HEK293 (cell line): ENCODE results near the gene PEAK3.

Source experiments
- KLF10 ChIP-seq: fragments of 450-650 bp; IDR thresholded peaks from 2 replicates; pipeline ENCODE4 v1.5.1; 2018; ENCODE audit warnings: missing biosample characterization, mild to moderate bottlenecking, missing genetic modification characterization
- SP2 ChIP-seq: fragments of 450-650 bp; formaldehyde crosslinking; IDR thresholded peaks from 2 replicates; pipeline ENCODE4 v1.5.1; 2016; ENCODE audit warnings: missing biosample characterization, missing genetic modification characterization
- SP7 ChIP-seq: fragments of 450-650 bp; formaldehyde crosslinking; IDR thresholded peaks from 2 replicates; pipeline ENCODE4 v1.5.1; 2016; ENCODE audit warnings: missing biosample characterization, missing genetic modification characterization
- YY2 ChIP-seq: fragments of 450-650 bp; formaldehyde crosslinking; IDR thresholded peaks from 2 replicates; pipeline ENCODE4 v1.5.1; 2016; ENCODE audit warnings: missing biosample characterization, missing genetic modification characterization
- ZBTB8A ChIP-seq: fragments of 450-650 bp; formaldehyde crosslinking; IDR thresholded peaks from 2 replicates; pipeline ENCODE4 v1.5.1; 2016; ENCODE audit warnings: missing biosample characterization, missing genetic modification characterization
- ZNF175 ChIP-seq: fragments of 450-650 bp; formaldehyde crosslinking; IDR thresholded peaks from 2 replicates; pipeline ENCODE4 v1.5.1; 2016; ENCODE audit warnings: missing biosample characterization, missing genetic modification characterization
- ZNF221 ChIP-seq: fragments of 450-650 bp; formaldehyde crosslinking; IDR thresholded peaks from 2 replicates; pipeline ENCODE4 v1.5.1; 2017; ENCODE audit warnings: missing biosample characterization, missing genetic modification characterization, borderline replicate concordance
- ZNF23 ChIP-seq: fragments of 450-650 bp; formaldehyde crosslinking; IDR thresholded peaks from 2 replicates; pipeline ENCODE4 v1.5.1; 2016; ENCODE audit warnings: missing biosample characterization, missing genetic modification characterization, borderline replicate concordance
- ZNF324 ChIP-seq: fragments of 450-650 bp; formaldehyde crosslinking; IDR thresholded peaks from 2 replicates; pipeline ENCODE4 v1.5.1; 2016; ENCODE audit warnings: missing biosample characterization, missing genetic modification characterization
- ZNF37A ChIP-seq: fragments of 450-650 bp; IDR thresholded peaks from 2 replicates; pipeline ENCODE4 v1.5.1; 2018; ENCODE audit warnings: missing biosample characterization, missing genetic modification characterization
- ZNF571 ChIP-seq: fragments of 450-650 bp; formaldehyde crosslinking; IDR thresholded peaks from 2 replicates; pipeline ENCODE4 v1.5.0; 2017; ENCODE audit warnings: missing biosample characterization, missing genetic modification characterization
- ZNF610 ChIP-seq: fragments of 450-650 bp; formaldehyde crosslinking; IDR thresholded peaks from 2 replicates; pipeline ENCODE4 v1.5.1; 2016; ENCODE audit warnings: missing biosample characterization, missing genetic modification characterization, borderline replicate concordance
- ZNF707 ChIP-seq: fragments of 450-650 bp; formaldehyde crosslinking; IDR thresholded peaks from 2 replicates; pipeline ENCODE4 v1.5.1; 2016; ENCODE audit warnings: missing biosample characterization, missing genetic modification characterization
- ZNF76 ChIP-seq: fragments of 450-650 bp; formaldehyde crosslinking; IDR thresholded peaks from 2 replicates; pipeline ENCODE4; 2016; ENCODE audit warnings: low read depth, missing biosample characterization, missing genetic modification characterization, borderline replicate concordance
- ZNF843 ChIP-seq: fragments of 450-650 bp; formaldehyde crosslinking; IDR thresholded peaks from 2 replicates; pipeline ENCODE4 v1.5.1; 2016; ENCODE audit warnings: missing biosample characterization, missing genetic modification characterization
- TF ChIP-seq, protein P1 (sequence below): fragments of 450-650 bp; formaldehyde crosslinking; IDR thresholded peaks from 2 replicates; pipeline ENCODE4 v1.5.1; 2017; ENCODE audit warnings: missing biosample characterization, mild to moderate bottlenecking, missing genetic modification characterization, moderate library complexity
- TF ChIP-seq, protein P2 (sequence below): fragments of 450-650 bp; formaldehyde crosslinking; IDR thresholded peaks from 2 replicates; pipeline ENCODE4 v1.5.1; 2016; ENCODE audit warnings: missing biosample characterization, missing genetic modification characterization
- TF ChIP-seq, protein P3 (sequence below): fragments of 450-650 bp; formaldehyde crosslinking; IDR thresholded peaks from 2 replicates; pipeline ENCODE4 v1.5.1; 2016; ENCODE audit warnings: missing biosample characterization, missing genetic modification characterization
- TF ChIP-seq, protein P4 (sequence below): fragments of 450-650 bp; formaldehyde crosslinking; IDR thresholded peaks from 2 replicates; pipeline ENCODE4 v1.5.1; 2017; ENCODE audit warnings: missing biosample characterization, missing genetic modification characterization
- TF ChIP-seq, protein P5 (sequence below): fragments of 450-650 bp; formaldehyde crosslinking; IDR thresholded peaks from 2 replicates; pipeline ENCODE4 v1.5.1; 2016; ENCODE audit warnings: missing biosample characterization, missing genetic modification characterization, borderline replicate concordance
- TF ChIP-seq, protein P6 (sequence below): fragments of 450-650 bp; formaldehyde crosslinking; optimal IDR thresholded peaks from 2 replicates; pipeline ENCODE3; 2016; ENCODE audit warnings: missing biosample characterization, mild to moderate bottlenecking, missing genetic modification characterization
- TF ChIP-seq, protein P7 (sequence below): fragments of 450-650 bp; formaldehyde crosslinking; IDR thresholded peaks from 2 replicates; pipeline ENCODE4 v1.5.1; 2016; ENCODE audit warnings: missing biosample characterization, missing genetic modification characterization

PEAK3 gene

DNA sequence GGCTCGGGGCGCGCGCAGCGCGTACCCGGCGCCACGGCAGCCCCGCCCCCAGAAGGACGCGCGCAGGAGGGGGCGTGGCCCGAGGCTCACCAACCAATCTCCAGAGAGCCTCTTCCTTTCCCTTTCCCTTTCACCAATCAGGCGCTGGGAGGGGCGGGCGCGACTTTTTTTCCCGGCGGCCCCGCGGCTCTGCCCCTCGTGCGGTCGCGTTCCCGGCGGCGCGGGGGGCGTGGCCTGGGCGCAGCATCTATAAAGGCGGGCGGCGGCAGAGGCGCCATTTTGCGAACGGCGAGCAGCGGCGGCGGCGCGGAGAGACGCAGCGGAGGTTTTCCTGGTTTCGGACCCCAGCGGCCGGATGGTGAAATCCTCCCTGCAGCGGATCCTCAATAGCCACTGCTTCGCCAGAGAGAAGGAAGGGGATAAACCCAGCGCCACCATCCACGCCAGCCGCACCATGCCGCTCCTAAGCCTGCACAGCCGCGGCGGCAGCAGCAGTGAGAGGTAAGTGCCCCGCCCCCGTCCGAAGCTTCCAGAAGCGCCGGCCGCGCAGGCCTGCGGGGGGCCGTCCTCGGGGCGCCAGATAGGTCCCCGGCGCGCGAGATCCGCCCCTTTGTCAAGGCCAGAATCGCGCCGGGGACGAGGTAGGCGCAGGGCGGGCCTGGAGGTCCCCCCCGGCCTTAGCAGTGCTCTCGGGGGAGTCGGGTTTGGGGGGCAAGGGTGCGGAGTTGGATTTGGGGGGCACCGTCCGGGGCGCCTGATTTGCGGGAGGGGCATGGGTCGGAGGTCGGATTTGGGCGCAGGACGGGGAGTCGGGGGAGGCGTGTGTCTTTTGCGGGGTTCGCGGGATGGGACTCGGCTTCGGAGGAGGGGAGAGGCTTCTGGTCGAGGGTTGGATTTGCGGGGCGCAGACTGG is 12.5 kb downstream of the PEAK3 start (continued):
- TF ChIP-seq YY2, result peak; percentile 81
- TF ChIP-seq, protein P1, sequence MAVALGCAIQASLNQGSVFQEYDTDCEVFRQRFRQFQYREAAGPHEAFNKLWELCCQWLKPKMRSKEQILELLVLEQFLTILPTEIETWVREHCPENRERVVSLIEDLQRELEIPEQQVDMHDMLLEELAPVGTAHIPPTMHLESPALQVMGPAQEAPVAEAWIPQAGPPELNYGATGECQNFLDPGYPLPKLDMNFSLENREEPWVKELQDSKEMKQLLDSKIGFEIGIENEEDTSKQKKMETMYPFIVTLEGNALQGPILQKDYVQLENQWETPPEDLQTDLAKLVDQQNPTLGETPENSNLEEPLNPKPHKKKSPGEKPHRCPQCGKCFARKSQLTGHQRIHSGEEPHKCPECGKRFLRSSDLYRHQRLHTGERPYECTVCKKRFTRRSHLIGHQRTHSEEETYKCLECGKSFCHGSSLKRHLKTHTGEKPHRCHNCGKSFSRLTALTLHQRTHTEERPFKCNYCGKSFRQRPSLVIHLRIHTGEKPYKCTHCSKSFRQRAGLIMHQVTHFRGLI, result no peak
- TF ChIP-seq ZNF23 (tag by site-specific recombination), result no peak
- TF ChIP-seq, protein P2, sequence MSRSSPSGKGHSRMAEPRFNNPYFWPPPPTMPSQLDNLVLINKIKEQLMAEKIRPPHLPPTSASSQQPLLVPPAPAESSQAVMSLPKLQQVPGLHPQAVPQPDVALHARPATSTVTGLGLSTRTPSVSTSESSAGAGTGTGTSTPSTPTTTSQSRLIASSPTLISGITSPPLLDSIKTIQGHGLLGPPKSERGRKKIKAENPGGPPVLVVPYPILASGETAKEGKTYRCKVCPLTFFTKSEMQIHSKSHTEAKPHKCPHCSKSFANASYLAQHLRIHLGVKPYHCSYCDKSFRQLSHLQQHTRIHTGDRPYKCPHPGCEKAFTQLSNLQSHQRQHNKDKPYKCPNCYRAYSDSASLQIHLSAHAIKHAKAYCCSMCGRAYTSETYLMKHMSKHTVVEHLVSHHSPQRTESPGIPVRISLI (tag by site-specific recombination), result 0 out of 2 replicates have a peak, but pooled peaks have one; percentile 81
- TF ChIP-seq ZNF37A (tag by site-specific recombination), result no peak
- peak; percentile 92 for TF ChIP-seq KLF10 (tag by site-specific recombination)
- no peak for TF ChIP-seq ZNF175 (tag by site-specific recombination)
- TF ChIP-seq SP7 (tag by site-specific recombination), result peak; percentile 77
- TF ChIP-seq SP2 (tag by site-specific recombination), result peak; percentile 91
- TF ChIP-seq ZNF571 (tag by site-specific recombination), result no peak
- TF ChIP-seq, protein P3, sequence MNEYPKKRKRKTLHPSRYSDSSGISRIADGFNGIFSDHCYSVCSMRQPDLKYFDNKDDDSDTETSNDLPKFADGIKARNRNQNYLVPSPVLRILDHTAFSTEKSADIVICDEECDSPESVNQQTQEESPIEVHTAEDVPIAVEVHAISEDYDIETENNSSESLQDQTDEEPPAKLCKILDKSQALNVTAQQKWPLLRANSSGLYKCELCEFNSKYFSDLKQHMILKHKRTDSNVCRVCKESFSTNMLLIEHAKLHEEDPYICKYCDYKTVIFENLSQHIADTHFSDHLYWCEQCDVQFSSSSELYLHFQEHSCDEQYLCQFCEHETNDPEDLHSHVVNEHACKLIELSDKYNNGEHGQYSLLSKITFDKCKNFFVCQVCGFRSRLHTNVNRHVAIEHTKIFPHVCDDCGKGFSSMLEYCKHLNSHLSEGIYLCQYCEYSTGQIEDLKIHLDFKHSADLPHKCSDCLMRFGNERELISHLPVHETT, result 0 out of 2 replicates have a peak, but pooled peaks have one; percentile 34
- no peak for TF ChIP-seq ZNF707 (tag by site-specific recombination)
- peak; percentile 90 for TF ChIP-seq ZNF76 (tag by site-specific recombination)
- no peak for TF ChIP-seq ZNF610
- no peak for TF ChIP-seq ZNF221 (tag by site-specific recombination)
- TF ChIP-seq ZNF843 (tag by site-specific recombination), result peak; percentile 15; the same call in 1 of the 2 replicates
- TF ChIP-seq, protein P4, sequence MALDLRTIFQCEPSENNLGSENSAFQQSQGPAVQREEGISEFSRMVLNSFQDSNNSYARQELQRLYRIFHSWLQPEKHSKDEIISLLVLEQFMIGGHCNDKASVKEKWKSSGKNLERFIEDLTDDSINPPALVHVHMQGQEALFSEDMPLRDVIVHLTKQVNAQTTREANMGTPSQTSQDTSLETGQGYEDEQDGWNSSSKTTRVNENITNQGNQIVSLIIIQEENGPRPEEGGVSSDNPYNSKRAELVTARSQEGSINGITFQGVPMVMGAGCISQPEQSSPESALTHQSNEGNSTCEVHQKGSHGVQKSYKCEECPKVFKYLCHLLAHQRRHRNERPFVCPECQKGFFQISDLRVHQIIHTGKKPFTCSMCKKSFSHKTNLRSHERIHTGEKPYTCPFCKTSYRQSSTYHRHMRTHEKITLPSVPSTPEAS (tag by site-specific recombination), result no peak
- peak; percentile 45; the same call in 1 of the 2 replicates for TF ChIP-seq ZNF324 (tag by site-specific recombination)
- TF ChIP-seq, protein P5, sequence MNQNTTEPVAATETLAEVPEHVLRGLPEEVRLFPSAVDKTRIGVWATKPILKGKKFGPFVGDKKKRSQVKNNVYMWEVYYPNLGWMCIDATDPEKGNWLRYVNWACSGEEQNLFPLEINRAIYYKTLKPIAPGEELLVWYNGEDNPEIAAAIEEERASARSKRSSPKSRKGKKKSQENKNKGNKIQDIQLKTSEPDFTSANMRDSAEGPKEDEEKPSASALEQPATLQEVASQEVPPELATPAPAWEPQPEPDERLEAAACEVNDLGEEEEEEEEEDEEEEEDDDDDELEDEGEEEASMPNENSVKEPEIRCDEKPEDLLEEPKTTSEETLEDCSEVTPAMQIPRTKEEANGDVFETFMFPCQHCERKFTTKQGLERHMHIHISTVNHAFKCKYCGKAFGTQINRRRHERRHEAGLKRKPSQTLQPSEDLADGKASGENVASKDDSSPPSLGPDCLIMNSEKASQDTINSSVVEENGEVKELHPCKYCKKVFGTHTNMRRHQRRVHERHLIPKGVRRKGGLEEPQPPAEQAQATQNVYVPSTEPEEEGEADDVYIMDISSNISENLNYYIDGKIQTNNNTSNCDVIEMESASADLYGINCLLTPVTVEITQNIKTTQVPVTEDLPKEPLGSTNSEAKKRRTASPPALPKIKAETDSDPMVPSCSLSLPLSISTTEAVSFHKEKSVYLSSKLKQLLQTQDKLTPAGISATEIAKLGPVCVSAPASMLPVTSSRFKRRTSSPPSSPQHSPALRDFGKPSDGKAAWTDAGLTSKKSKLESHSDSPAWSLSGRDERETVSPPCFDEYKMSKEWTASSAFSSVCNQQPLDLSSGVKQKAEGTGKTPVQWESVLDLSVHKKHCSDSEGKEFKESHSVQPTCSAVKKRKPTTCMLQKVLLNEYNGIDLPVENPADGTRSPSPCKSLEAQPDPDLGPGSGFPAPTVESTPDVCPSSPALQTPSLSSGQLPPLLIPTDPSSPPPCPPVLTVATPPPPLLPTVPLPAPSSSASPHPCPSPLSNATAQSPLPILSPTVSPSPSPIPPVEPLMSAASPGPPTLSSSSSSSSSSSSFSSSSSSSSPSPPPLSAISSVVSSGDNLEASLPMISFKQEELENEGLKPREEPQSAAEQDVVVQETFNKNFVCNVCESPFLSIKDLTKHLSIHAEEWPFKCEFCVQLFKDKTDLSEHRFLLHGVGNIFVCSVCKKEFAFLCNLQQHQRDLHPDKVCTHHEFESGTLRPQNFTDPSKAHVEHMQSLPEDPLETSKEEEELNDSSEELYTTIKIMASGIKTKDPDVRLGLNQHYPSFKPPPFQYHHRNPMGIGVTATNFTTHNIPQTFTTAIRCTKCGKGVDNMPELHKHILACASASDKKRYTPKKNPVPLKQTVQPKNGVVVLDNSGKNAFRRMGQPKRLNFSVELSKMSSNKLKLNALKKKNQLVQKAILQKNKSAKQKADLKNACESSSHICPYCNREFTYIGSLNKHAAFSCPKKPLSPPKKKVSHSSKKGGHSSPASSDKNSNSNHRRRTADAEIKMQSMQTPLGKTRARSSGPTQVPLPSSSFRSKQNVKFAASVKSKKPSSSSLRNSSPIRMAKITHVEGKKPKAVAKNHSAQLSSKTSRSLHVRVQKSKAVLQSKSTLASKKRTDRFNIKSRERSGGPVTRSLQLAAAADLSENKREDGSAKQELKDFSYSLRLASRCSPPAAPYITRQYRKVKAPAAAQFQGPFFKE (tag by site-specific recombination), result 0 out of 2 replicates have a peak, but pooled peaks have one; percentile 81
- TF ChIP-seq, protein P6, sequence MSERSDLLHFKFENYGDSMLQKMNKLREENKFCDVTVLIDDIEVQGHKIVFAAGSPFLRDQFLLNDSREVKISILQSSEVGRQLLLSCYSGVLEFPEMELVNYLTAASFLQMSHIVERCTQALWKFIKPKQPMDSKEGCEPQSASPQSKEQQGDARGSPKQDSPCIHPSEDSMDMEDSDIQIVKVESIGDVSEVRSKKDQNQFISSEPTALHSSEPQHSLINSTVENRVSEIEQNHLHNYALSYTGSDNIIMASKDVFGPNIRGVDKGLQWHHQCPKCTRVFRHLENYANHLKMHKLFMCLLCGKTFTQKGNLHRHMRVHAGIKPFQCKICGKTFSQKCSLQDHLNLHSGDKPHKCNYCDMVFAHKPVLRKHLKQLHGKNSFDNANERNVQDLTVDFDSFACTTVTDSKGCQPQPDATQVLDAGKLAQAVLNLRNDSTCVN (tag by site-specific recombination), result peak; percentile 97
- peak; percentile 32; the same call in 1 of the 2 replicates for TF ChIP-seq ZBTB8A (tag by site-specific recombination)
- TF ChIP-seq, protein P7, sequence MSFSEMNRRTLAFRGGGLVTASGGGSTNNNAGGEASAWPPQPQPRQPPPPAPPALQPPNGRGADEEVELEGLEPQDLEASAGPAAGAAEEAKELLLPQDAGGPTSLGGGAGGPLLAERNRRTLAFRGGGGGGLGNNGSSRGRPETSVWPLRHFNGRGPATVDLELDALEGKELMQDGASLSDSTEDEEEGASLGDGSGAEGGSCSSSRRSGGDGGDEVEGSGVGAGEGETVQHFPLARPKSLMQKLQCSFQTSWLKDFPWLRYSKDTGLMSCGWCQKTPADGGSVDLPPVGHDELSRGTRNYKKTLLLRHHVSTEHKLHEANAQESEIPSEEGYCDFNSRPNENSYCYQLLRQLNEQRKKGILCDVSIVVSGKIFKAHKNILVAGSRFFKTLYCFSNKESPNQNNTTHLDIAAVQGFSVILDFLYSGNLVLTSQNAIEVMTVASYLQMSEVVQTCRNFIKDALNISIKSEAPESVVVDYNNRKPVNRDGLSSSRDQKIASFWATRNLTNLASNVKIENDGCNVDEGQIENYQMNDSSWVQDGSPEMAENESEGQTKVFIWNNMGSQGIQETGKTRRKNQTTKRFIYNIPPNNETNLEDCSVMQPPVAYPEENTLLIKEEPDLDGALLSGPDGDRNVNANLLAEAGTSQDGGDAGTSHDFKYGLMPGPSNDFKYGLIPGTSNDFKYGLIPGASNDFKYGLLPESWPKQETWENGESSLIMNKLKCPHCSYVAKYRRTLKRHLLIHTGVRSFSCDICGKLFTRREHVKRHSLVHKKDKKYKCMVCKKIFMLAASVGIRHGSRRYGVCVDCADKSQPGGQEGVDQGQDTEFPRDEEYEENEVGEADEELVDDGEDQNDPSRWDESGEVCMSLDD, result peak; percentile 92
